HG02973 (cell line): ENCODE results near the gene ATXN1.

Experiments
- ATAC-seq: cut with Tn5 transposase; IDR thresholded peaks from one replicate; pipeline ENCODE4 v1.9.1; 2021; ENCODE audit warnings: moderate library complexity; ENCODE audit not compliant: unreplicated experiment

The ATXN1 gene

GRCh38 chr6:16432075-16433032, 328.9 kb downstream of the ATXN1 start:
- ATAC-seq: peak; percentile 48

DNA sequence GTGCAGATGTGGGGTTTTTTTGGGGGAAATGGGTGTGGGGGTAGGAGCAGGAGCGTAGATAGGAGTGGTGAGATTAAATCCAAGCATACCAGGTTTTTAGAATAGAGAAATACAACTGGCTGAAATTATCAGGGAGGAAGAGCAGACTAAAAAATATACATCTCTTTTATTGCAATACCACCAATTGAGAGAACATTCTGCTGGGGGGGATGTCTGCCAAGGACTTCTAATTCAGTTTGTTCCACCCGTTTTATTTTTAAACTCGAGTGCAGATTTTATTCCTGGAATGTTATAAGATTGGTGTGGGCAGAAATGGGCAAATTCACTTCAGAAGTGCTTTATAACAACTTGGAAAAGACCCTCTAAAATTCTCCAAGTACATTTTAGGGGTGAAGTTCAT, 330.2 kb downstream of the ATXN1 start:
- ATAC-seq: no peak

DNA sequence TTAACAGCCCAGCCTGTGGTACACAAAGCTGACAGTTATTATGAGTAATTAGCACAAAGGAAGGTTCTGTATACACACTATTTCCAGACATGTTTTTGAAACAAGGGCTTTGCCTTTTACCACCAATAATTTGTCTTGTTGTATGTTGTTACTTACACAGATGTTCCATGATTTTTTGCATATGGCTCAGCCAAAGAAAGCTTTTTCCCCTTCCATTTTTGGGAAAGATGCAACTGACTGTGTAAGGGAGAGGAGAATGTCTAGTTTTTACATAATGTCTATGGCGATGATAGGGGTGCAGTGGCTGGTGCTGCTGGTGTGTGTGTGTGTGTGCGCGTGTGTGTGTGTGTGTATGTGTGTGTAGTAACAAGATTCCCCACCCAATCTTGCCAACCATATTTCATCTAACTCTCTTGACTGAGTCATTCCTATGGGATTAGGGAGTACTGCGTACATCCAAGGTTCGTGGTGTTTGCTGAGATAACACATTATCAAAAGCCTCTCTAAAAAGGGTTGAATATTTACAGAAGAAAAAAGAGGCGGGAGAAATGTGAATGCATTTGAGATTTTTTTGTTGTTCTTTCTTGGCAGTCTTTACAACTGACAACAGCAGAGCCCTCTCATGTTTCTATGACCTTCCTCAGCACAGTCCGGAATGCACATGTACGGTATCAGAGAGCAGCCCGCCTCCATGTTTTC, 330.7 kb downstream of the ATXN1 start:
- no peak for ATAC-seq

DNA sequence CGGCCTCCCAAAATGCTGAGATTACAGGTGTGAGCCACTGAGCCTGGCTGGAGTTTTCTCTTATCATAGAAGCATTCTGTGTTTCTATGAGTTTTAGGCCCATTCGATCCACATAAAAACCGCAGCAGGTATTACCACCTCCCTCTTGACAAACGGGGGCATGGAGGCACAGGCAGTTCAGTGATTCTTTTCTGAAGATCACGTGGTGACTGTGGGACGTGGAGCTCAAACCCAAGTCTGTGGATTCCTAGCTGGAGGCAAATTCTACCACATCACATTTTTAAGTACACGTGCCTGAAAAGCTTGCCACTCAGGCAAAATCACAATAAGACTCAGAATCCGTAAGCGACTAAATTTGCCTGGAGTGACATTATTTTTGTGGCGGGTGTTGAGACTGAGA, 331.6 kb downstream of the ATXN1 start:
- no peak for ATAC-seq

DNA sequence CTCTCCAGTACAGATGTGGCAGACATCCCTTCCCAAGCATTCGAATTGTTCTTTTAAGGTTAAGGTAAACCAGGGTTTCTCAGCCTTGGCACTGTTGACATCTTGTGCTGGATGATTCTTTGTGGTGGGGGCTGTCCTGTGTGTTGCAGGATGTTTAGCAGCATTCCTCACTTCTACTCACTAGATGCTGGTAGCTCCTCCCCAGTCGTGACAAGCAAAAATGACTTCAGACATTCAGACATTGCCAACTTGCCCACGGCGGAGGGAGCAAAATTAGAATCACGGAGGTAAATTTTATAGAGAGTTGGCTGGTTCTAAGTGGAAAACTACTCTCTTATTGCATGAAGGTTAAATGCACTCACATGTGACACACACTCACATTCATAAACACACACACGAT, 334.1 kb downstream of the ATXN1 start:
- ATAC-seq: no peak

GRCh38 chr6:16425881-16426615, 335.2 kb downstream of the ATXN1 start:
- no peak for ATAC-seq

- peak; percentile 11 for ATAC-seq
Measured at GRCh38 chr6:16421462-16421960, 339.7 kb downstream of the ATXN1 start.

GRCh38 chr6:16420715-16421461, 340.4 kb downstream of the ATXN1 start:
- peak; percentile 62 for ATAC-seq

DNA sequence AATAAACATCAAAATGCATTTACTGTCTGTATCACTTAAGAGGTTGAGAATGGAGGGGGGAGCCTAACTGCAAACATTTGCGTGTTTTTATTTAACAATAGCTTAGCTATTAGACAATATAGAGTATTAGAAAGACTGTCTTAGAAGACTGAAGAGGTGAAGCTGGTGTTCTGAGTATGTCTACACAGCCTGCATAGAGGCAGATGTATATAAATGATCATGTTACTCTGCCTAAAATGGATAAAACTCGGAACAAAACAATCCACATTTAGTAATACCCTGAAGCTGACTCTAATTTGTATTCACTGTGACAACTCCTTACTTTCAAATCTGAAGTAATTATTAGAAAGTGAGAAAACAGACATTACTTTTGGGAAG, 340.9 kb downstream of the ATXN1 start:
- ATAC-seq: peak; percentile 23

GRCh38 chr6:16419636-16420336, 341.5 kb downstream of the ATXN1 start:
- ATAC-seq: peak; percentile 58

GRCh38 chr6:16418151-16418550, 343.1 kb downstream of the ATXN1 start:
- ATAC-seq: no peak

DNA sequence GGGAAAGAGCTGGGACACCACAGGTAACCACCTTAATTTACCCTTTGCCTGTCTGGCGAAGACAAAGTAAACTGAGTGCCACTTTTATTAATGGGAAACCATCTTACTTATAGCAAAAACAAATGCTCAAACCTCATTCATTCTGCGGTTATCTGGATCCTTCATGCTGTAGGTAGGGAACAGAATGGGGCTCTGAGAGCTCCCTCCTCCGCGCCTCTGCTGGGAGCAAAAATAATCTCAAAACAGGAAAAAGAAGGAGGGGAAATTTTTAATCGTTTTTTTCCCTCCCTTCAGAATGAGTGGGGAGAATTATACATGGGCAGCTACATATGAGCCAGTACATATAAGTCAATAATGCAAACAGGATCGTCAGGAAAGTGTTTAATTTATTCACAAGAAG, 345.6 kb downstream of the ATXN1 start:
- ATAC-seq: no peak

DNA sequence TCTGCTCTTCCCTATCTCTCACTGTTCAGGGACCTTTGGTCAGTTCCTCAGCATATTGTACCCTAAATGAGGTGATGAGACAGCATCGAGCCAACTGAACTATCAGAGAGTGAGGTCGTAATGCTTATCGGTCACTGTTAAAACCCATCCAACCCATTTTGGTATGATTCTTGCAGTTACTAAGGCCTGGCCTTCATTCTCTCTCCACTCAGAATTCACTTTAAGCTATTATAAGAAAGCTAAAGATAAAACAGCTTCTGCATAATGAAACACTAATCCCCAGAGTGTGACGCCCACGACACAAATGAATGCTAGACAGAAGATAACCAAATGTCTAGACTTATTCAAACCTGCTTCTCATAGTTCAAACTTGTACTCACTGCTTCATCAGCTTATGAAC, 347.1 kb downstream of the ATXN1 start:
- peak; percentile 42 for ATAC-seq

DNA sequence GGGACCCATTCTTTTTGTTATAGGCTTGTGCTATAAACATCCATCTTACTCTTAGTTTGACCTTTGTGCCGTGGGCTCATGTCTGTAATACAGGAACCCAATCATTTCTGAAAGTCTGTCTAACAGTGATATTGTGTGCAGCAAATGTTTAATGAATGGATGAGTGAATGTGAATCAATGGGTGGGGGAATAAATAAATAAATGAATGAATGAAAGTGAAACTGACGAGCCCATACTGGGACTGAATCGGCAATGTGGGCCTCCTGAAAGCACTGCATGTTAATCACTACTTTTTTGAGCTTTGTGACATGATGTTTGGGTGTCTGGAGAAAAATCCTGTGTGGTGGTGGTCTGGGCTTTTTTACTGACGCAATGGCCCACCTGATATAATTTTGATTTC, 347.9 kb downstream of the ATXN1 start:
- ATAC-seq: peak; percentile 52

GRCh38 chr6:16412982-16413381, 348.3 kb downstream of the ATXN1 start:
- peak; percentile 1 for ATAC-seq

DNA sequence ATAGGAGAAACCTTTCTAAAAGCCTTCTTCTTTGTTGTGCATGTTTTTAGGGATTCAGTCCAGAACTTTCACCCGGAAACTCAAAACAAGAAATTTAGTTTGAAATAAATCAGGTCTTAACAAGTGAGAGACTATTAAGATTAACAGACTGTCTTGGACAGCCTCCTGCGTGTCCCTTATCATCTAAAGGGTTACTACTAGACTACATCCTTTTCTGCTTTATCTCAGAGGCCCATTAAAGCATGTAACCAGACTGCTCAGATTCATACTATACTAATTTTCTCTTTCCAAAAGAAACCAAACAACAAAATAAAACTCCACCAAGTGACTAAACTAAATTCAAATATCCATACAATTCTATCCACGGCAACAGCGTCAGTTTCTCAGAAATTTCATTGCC, 349.1 kb downstream of the ATXN1 start:
- ATAC-seq: no peak

DNA sequence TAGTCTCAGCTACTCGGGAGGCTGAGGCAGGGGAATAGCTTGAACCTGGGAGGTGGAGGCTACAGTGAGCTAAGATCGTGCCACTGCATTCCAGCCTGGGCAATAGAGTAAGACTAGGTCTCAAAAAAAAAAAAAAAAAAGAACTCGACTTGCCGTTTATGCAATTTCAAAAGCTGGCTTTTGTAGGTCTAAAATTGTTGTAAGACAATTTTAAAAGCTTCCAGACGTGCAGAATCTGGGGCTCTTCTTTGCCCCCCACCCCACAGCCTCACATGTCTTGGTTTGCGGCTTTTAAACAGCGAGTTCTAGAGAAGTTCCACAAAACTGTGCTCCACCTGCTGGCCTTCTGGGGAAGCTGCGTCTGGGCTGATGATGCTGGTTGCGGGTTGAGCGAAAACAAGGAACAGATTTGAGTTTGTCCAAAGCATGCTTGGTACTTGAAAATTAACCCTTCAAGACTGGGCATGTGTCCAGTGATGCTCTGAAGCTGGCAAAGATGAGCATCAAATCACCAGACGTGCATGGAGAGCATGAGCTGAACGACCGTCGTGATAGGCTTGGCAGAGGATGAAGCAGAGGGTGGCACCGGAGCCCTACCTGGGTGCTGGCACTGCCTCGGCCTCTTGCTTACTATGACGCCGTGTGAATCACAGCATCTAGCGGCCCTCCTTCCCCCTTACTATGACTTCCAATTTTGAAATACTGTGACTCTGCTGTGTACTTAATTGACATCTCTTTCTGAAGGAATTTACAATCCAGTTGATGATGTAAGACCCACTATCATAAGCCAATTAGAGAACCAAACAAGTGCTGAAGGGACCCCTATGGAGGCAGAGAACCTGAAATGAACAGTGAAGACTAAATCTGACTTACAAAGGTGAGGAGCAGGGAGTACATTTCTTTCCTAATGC, 351.5 kb downstream of the ATXN1 start:
- ATAC-seq: peak; percentile 48

GRCh38 chr6:16408766-16409165, 352.5 kb downstream of the ATXN1 start:
- no peak for ATAC-seq

DNA sequence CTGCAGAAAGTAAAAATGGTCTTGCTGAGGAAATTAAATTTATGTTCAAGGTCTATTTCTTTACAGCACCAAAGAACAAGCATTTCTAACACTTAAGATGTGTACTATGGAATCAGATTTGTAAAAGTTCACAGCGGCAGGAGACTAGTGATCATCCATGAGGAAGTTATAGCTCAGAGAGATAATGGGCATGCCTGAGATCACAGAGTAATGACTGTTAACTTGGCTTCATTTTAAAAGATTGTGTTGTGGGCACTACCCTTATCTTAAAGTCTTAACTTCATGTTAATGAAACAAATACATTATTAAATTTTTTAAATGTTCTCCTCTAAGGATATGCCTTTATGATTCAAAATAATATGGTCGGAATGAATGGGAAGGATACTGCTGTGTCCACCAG, 354.3 kb downstream of the ATXN1 start:
- ATAC-seq: no peak
